ENCODE measurements around the gene ANKRD65.
"Not testable (repeated sequence)": the region's sequence is repeated elsewhere in the genome, so short reads cannot be mapped to it uniquely, and the experiment has no call there.

ANKRD65 gene

DNA sequence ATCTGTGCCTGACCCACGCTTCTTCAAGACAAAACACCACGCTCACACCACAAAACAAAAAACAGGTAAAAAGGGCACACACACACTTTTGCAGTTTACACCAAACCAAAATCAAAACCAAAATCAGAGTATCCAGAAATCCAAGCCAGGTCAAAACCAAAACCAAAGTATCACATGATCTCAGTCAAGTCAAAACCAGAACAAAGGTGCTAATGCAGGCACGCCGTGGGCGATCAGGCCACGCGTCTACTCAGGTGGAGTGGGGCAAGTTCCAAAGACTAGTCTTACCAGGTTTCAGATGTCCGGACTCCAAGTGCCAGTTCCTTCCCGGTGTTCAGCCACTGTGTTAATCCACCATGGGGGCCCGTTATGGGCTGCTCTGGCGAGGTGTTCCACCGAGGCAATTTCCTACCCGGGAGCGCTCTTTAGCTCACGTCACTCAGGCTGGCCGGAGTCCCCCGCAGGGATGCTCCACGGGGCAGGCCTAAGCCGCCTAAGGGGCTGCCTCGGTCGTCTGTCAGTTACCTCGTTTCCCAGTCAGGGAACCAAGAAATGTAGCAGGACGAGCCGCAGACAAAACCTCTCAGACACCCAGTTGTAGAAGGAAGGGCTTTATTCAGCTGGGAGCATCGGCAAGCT, 3.1 kb downstream of the ANKRD65 start:
- not testable (repeated sequence) for DNase-seq (ENCODE audit: low read depth in 2 of 2)

DNA sequence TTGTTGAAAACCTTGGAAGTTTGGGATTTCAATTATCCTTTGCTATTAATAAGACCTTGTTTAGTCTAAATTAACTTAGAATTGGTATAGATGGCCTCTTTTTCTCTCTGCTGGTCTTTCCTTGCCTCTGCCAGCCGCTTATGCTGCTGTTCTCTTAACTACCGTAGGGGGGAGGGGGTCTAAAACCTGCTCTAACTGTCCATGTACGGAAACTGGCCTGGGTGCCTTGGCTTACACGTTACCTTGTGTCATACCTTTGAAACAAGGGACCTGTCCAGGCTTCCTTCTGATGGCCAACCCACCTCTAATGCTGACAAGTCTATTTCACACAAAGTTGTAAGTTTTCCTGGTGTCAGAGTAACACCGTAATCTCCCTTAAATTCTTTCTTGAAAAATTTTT, 3.7 kb downstream of the ANKRD65 start:
- not testable (repeated sequence) for DNase-seq (ENCODE audit: low read depth in 2 of 2)

DNA sequence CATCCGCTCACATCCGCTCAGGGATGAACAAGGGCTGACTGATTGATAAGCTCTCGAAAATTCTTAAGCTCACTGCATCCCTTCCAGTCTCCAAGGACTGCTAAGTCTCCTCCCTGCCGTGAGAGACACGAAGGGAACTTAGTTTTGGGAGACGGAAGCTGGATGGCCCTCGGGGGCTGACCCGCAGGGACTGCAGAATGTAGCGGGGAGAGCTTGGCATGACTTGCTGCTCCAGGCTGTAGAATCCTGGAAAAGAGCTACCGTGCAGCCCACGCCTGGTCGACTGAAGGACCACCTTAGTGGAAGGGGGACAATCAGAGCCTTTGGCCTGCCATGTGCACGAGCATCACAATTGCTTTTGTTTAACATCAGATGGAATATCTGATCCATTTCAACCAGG, 5.3 kb downstream of the ANKRD65 start:
- DNase-seq (ENCODE audit: low read depth in 2 of 2): no peak

DNA sequence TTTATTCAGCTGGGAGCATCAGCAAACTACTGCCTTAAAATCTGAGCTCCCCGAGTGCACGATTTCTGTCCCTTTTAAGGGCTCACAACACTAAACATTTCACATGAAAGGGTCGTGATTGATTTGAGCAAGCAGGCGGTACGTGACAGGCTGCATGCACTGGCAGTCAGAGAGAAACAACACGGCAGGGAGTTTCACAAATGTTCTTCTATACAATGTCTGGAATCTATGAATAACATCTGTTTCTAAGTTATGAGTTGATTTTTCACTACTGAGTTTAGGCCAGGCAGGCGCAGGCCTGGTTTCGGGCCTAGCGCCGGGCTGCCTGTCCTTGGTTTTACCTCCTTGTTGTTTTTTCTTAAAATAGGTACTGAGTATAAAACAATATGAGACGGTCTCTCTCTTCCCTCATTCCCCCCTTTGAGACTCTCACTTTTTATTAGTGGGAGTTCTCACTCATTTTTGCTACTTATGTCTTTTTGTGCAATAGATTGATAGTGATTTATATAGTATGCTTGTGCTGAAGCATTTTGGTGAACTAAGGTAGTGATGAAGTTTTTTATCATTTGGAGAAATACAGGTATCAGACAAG, 8.7 kb downstream of the ANKRD65 start:
- DNase-seq (ENCODE audit: low read depth in 2 of 2): not testable (repeated sequence)

DNA sequence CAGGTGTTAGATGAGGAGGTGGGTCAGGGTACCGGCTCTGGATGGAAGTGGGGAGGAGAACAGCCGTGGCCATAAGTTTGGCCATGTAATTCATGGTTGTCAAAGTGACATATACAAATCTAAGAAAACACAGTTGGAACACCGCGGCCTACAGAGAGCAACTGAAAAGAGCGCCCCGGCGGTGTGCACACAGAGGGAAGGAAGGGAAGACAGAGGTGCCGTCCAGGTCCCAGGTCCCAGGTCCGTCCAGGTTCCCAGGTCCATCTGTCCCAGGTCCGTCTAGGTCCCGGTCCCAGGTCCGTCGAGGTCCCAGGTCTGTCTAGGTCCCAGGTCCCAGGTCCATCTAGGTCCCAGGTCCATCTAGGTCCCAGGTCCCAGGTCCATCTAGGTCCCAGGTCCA, 9.4 kb downstream of the ANKRD65 start:
- no peak for DNase-seq (ENCODE audit: low read depth in 2 of 2)

DNA sequence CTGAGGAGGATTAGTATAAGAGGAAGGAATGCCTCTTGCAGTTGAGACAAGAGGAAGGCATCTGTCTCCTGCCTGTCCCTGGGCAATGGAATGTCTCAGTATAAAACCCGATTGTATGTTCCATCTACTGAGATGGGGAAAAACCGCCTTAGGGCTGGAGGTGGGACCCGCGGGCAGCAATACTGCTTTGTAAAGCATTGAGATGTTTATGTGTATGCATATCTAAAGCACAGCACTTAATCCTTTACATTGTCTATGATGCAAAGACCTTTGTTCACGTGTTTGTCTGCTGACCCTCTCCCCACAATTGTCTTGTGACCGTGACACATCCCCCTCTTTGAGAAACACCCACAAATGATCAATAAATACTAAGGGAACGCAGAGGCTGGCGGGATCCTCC, 10.8 kb downstream of the ANKRD65 start:
- not testable (repeated sequence) for DNase-seq (ENCODE audit: low read depth in 2 of 2)

DNA sequence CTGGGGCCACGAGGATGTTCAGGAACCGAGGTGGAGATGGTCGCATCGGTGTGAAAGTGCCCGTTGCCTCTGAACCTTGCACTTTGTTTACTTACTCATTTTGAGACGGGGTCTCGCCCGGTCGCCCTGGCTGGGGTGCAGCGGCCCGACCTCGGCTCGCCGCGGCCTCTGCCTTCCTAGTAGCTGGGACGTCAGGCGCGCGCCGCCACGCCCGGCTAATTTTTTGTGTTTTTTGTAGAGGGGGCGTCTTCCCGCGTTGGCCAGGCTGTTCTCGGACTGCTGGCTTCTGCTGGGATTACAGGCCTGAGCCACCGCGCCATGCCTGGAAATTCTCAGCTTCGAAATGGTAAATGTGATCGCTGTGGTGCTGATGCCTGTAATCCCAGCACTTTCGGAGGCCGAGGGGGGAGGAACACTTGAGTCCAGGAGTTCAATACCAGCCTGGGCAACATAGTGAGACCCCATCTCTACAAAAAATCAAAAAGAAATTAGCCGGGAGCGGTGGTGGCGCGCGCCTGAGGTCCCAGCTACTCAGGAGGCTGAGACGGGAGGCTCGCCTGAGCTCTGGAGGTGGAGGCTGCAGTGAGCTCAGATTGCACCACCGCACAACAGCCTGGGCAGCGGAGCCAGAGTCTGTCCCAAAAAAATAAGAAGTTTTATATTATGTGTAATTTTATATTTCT, 13.3 kb downstream of the ANKRD65 start:
- no peak for DNase-seq (ENCODE audit: low read depth in 2 of 2)

DNA sequence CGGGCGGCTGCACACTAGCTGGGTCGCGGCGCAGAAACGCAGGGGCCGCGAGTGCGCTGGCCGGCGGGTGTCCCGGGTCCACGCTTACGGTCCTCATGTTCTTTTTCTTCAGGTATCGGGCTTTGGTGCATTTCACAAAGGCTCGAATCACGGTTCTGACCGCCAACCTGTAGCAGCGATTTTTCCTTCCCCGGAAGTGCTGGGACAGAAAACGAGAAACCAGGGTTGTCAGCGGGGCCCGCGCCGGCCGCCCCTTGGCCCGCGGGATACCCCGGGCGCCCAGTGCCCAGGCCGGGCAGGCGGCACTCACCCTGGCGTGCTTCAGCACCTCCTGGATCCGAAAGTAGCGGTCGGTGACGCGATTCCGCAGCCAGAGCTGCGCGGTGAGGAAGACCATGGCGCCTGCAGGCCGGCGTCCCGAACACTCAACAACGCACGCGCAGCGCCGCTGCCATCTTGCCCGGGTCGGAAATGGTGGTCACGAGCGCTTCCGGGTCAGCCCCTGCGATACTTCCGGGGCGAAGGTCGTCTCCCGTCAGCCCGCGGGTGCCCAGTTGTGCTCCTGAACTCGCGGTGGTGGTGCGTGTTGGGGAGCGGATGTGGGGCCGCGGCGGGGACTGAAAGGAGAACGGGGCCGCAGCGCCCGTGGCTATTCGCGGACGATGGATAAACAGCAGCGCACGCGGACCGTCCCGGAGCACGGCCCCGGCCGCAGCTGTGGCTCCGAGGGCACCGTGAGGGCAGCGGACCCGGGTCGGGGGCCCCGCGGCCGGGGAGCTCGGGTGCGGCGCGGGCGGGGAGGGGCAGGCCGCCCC, 14.0 kb downstream of the ANKRD65 start, which contains the start of gene MRPL20:
MRPL20 (minus strand) TSS at position 473 of the 815 bp plus-strand sequence; CDS start at position 397, 76 bp downstream.
- DNase-seq (ENCODE audit: low read depth in 2 of 2): peak; percentile 89 to 92

DNA sequence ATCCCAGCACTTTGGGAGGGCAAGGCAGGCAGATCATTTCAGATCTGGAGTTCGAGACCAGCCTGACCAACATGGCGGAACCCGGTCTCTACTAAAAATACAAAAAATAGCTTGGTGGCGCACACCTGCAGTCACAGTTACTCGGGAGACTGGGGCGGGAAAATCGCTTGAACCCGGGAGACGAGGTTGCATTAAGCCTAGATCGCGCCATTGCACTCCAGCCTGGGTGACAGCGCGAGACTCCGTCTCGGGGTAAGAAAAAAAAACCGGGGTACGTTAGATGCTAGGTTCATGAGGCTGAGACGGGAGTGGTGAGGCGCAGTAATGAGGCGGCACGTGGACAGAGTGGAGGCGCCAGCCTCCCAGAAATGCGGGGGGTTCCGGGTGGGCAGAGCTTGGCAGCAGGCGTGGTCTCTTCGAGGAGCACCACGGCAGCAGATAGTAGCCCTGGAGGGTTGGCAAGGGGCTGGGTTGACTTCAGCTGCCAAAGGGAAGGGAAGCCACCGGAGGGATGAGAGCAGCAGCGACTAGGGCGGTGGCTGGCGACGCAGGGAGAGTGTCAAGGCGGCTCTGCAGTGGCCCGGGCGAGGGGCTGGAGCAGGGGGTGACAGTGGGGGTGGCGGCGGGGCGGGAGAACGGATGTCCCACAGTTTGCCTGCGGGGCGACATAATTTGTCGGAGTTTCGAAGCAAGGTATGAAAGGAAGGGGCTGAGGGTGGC, 14.8 kb downstream of the ANKRD65 start:
- no peak for DNase-seq (ENCODE audit: low read depth in 2 of 2)

DNA sequence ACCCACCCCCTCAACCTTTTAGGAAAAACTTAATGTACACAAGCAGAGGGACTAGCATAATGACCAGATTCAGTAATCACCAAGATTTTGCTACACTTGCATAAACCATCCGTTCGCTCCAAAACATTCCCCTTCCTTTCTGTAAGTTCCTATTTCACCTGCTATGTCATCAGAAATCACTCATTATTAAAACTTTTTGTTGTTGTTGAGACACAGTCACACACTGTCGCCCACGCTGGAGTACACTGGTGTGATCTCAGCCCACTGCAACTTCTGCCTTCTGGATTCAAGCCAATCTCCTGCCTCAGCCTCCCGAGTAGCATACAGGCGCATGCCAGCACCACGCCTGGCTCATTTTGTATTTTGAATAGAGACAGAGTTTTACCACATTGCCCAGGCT, 17.4 kb downstream of the ANKRD65 start:
- no peak for DNase-seq (ENCODE audit: low read depth in 2 of 2)

DNA sequence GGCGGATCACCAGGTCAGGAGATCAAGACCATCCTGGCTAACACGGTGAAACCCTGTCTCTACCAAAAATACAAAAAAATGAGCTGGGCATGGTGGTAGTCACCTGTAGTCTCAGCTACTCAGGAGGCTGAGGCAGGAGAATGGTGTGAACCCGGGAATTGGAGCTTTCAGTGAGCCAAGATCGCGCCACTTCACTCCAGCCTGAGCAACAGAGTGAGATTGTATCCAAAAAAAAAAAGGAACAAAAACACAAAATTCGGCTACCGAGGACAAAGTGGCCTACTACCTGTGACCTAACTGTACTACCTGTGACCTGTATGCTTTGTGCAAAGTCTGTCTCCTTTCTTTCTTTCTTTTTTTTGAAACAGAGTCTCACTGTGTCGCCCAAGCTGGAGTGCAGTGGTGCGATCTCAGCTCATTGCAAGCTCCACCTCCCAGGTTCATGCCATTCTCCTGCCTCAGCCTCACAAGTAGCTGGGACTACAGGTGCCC, 18.1 kb downstream of the ANKRD65 start:
- not testable (repeated sequence) for DNase-seq (ENCODE audit: low read depth in 2 of 2)

DNA sequence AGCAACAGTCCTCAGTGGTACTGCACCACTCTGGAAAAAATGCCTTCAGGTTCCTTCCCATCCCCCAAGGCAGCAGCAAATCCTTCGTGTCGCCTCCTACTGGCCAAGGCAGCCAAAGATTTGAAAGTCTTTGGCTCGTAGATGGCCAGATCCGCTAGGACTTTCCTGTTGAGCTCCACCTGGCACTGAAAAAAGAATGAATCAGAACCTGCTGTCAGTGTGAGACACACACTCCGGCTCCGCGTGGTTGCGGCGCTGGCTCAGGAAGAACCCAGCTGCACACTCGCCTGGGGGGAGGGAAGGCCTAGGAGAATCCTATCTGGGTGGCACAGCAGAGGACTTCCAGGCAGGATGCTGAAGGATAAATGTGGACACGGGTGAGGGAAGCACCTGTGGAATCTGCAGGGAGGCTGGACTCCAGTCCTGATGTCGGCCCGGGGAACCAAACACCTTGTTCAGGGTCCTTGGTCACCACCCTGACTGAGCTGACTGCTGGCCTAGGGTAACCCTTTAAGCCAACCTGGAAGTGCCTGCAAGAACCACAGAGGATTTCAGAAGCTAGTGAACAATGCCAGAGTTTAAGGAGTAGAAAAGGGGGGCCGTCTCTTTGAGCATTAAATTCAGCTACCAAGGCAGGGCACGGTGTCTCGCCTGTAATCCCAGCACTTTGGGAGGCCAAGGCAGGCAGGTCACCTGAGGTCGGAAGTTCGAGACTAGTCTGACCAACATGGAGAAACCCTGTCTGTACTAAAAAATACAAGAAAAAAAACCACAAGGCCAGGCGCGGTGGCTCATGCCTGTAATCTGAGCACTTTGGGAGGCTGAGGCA, 18.8 kb downstream of the ANKRD65 start:
- DNase-seq (ENCODE audit: low read depth in 2 of 2): peak in 1 of 2 donors; percentile 23

DNA sequence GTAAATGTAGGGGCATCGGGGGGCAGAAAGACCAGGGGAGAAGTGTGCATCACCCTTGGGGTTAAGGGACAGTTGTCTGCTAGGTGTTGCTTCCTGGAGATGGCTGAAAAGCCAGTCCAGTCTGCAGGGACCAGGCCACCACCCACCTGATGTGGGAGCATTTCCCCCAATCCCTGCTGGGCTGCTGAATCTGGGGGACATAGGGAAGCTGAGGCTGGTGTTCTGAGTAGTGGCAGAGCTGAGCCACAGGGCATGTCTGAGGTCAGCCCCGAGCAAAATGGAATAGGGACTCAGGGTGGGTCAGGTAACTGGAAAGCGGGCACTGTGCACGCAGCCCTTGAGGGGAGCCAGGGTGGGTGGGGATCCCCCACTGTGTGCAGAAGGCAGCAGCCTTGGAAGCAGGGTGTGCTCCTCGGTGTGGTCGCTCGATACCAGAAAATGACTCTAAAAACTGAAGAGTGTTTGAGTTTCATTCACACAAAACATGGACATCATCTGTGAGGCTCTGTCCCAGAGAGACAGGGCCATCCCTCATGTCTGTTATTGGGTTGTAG, 19.5 kb downstream of the ANKRD65 start:
- DNase-seq (ENCODE audit: low read depth in 2 of 2): no peak

DNA sequence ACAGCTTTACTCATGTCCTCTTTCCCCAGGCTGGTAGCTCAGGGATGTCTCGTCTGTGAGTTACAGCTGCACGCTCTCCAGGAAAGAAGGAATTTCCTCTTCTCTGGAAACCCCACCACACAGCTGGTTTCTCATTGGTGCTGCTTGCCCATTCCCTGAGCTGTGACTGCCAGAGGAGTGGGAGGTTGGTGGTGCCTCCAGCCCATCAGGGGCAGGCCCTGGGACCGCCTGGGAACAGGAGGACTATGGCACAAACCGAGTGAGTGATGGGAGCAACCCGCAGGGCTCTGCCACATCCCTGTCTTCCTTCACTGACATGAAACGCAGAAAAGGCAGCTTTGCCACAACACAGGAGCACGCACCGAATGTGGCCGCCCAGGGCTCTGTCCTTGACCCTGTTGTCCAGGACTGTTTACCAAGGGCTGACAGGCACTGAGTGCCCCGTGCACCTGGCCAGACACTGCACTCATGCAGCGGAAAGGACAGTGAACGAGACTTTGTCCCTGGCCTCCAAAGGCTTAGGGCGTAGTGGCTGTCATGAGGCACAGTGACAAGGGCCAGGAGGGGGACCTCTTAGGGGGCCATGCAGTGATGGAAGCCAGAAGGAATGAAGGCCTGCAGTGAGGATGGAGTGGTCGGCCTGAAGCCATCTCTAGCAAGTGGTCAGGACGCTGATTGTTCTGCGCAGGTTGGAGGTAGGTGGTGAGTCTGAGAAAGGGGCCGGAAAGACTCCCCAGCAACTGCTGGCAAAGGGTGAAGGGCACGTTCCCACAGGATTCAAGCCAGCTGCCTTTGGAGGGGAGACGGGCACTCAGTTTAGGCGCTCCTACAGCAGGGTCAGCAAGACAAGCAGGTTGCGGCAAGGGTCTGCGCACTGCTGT, 20.3 kb downstream of the ANKRD65 start:
- no peak for DNase-seq (ENCODE audit: low read depth in 2 of 2)

DNA sequence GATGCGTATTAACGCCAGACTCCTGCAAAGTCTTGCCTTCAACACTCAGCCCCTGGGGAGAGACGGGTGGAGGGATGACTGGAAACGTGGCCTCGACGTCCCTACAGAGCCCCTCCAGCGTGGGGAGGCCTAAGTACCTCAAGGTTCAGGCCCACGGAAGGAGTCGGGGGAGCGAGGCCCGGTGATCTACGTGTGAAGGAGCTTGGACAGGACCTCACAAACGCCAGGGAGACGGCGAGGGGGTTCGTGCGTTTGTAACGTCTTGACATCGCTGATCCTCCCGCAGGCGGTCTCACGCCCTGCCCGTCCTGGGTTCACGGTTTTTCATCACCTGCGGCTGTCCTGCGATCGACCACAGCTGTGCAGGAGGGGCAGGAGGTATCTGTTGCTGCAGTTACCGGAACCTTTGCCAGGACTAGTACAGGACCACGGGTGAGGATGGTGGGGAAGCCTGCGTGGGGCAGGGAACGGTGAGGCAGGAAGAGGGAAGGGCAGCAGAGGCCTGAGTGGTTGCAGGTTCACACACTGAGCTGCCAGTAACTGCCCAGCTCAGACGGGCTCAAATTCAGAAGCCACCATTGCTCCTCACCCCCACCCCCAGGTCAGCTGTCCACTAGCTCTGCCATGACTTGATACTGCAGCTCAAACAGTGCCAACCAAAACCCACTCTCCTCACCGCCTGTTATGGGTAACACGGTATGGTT, 21.1 kb downstream of the ANKRD65 start:
- DNase-seq (ENCODE audit: low read depth in 2 of 2): no peak

DNA sequence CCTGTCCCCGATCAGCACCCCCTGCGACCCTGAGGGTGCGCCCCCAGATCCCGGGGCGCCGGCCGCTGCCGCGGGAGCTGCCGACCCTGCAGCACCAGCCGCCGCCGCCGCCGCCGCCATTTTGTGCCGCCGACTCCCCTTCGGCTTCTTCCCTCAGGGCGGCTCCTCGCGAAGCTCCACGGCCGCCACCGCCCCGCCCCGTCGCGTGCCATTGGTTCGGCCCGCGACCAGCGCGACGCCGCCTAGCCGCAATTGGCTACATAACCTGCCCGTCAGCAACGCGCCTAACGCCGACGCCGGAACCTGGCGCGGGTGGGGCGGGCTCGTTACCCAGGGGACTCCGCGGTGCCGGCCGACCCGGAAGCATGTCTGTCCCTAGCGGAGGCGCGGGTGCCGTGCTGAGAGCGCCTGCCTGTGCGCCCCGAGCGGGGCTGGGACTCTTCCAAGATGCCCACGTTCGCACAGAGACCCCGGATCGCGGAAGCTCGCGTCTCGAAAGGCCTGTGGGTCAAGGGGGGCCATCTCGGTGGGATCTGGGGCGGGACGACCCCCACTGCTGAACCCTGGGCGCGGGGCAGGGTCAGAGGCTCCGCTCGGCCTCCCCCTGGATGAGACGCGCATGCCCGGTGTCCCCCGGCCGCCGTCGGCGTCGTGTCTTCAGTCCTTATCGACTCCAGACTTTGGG, 21.7 kb downstream of the ANKRD65 start, which contains the start of gene CCNL2:
CCNL2 (minus strand) TSS at position 149 of the 685 bp plus-strand sequence; CDS start at position 120, 29 bp downstream.
- peak; percentile 99 for DNase-seq (ENCODE audit: low read depth in 2 of 2)

DNA sequence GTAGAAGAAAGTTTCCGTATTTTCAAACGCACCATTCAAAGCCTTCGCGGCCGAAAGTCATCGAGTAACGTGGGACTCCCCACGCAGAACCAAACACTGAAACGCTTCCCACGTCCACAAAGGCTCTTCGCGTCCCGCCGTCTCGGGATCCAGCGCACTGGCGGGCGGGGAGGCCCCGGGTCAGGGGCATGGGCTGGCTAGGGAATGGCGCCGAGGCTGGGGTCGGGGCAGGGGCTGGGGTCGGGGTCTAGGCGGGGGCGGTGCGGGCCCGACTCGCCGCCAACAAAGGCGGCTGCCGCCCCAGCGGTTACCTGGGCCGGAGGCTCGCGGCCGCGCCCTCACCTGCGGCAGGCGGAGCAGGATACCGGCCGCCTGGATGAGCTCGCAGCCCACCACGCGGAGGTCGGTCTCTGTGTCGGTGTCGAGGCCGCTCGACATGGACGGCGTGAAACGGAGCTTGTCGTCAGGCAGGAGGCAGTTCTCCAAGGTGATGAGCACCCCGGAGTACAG, 22.3 kb downstream of the ANKRD65 start:
- DNase-seq (ENCODE audit: low read depth in 2 of 2): no peak
